D341Med (cell line): Measurements from ENCODE around the gene UBE2L3.
"Not testable (repeated sequence)": the region's sequence is repeated elsewhere in the genome, so short reads cannot be mapped to it uniquely, and the experiment has no call there.

ENCODE experiments used
- DNase-seq: peaks from one replicate; pipeline ENCODE4 v3.0.0; 2012; ENCODE audit warnings: low spot score

UBE2L3 gene

GRCh38 chr22:21643533-21644357 lies 76.2 kb downstream of the UBE2L3 start:
- no peak for DNase-seq

DNA sequence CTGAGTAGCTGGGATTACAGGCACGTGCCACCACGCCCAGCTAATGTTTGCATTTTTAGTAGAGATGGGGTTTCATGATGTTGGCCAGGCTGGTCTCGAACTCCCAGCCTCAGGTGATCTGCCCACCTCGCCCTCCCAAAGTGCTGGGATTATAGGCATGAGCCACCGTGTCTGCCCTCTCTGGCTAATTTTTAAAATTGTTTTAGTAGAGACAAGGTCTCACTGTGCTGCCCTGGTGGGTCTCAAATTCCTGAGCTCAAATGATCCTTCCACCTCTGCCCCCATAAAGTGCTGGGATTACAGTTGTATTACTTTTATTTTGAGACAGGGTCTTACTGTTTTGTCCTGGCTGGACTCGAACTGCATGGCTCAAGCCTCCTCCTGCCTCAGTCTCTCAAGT lies 78.0 kb downstream of the UBE2L3 start:
- not testable (repeated sequence) for DNase-seq

- peak; percentile 70 for DNase-seq
These were observed 79.4 kb downstream of the UBE2L3 start for GRCh38 chr22:21646608-21647590.

GRCh38 chr22:21650280-21650679 lies 82.8 kb downstream of the UBE2L3 start:
- DNase-seq: no peak

GRCh38 chr22:21650823-21651520 lies 83.5 kb downstream of the UBE2L3 start:
- peak; percentile 25 for DNase-seq

GRCh38 chr22:21651521-21652009 lies 84.1 kb downstream of the UBE2L3 start:
- DNase-seq: no peak

GRCh38 chr22:21652010-21652546 lies 84.6 kb downstream of the UBE2L3 start:
- DNase-seq: peak; percentile 94

DNA sequence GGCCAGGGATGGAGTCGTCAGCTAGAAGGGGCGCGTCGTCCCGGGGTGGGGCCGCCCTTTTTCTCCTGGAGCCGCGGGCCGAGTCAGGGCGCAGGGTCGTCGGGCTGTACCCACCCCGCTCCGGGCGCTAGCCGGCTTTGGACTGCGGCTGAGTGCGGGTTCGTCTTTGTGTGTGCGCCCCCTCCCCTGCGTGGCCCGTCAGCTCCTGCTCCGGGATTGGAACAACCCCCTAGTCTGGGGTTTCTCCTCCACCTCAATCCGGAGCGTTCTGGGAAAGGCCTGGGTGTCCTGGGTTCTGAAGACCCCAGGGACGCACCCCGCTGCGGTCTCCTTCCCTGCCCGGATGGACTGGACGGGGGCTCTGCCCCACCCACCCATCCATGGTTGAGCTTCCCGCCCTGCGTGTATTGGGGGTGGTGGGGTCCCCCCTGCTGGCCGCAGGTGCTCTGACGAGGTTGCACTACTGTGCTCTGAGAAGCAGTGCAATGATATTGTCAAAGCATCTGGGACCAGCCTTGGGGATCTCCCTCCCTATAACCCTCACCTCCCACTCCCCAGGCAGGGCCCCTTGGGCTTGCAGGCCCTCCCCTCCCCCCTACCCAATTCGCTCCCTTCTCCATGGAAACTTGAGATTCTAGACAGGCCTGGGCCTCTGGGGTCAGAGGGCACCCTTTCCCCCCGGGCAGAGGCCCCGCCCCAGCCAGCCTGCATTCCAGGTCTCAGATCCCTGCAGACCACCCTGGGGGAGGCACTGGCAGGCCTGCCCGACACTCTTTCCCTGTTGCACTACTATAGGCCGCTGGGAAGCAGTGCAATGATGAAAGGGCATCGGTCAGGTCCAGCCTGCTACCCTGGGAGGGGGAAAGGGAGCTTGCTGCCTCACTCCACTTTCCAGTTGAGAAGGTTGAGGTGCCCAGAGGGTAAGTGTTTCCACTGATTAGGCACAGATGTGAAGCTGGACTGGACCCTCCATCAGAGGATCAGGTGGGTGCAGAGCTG lies 85.3 kb downstream of the UBE2L3 start:
- DNase-seq: no peak

GRCh38 chr22:21657020-21657359 lies 89.5 kb downstream of the UBE2L3 start:
- no peak for DNase-seq

- peak; percentile 96 for DNase-seq
These were observed 90.0 kb downstream of the UBE2L3 start for GRCh38 chr22:21657360-21658032.

DNA sequence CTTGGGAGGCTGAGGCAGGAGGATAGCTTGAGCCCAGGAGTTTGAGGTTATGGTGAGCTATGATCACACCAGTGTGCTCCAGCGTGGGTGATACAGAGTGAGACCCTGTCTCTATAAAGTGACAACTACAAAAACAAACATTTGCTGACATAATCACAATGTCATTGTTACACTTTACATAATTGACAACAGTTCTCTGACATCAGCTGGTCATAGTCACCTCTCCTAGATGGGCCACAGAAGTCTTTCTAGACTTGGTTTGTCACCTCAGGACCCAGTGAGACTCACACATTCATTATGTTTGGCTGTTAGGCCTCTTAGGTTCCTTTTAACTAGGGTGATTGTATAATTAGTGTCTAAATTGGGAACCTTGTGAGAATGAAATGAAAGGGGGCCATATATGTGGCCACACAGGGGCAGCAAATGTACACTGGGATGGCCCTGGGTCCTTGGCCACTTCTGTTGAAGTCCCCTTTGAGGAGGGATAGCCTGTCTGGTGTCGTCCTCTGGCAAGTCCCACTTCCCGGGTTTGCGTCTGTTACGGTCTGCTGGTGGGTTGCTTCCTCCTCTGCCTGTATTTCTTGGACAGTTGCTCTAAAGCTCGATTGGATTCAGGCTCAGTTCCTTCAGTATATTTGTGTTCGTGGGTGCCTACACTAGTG lies 92.5 kb downstream of the UBE2L3 start:
- no peak for DNase-seq

GRCh38 chr22:21660904-21661303 lies 93.4 kb downstream of the UBE2L3 start:
- DNase-seq: no peak

DNA sequence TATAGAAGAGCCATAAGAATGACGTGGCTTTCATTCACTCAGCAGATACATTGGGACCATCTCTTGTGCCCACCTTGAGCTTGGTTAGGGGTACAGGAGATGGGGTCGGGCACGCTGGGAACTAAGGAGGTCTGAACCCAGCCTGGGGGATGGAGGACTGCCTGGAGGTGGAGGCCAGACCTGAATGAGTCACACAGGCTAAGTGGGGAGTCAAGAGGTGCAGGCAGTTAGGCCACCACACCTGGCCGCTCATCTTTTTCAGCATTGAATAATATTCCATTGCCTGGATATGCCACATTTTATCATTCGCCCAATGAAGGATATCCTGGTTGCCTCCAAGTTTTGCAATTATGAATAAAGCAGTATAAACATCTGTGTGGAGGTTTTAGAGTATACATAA lies 94.5 kb downstream of the UBE2L3 start:
- DNase-seq: no peak

- no peak for DNase-seq
These were observed 96.2 kb downstream of the UBE2L3 start for GRCh38 chr22:21663738-21664137.

GRCh38 chr22:21665047-21665851 lies 97.7 kb downstream of the UBE2L3 start:
- no peak for DNase-seq

- DNase-seq: peak; percentile 25
These were observed 99.3 kb downstream of the UBE2L3 start for GRCh38 chr22:21666786-21667185.

GRCh38 chr22:21669026-21669425 lies 101.5 kb downstream of the UBE2L3 start:
- DNase-seq: no peak

- DNase-seq: no peak
These were observed 104.7 kb downstream of the UBE2L3 start for GRCh38 chr22:21672107-21672629.
